DND-41 (cell line): ENCODE data around the gene SRRM4.
"Not testable (repeated sequence)": the region's sequence is repeated elsewhere in the genome, so short reads cannot be mapped to it uniquely, and the experiment has no call there.

Experiments
- ATAC-seq: fragments of 200-7000 bp; cut with Tn5 transposase; 3 replicates; pipeline ENCODE4 v1.9.1; 2021; ENCODE audit warnings: low read depth; ENCODE audit not compliant: insufficient read depth
- DNase-seq: peaks from one replicate; pipeline ENCODE4 v3.0.0-alpha.2; 2020
- H2AFZ ChIP-seq: 2 replicates; pipeline ENCODE4 v1.6.0; 2012; ENCODE audit warnings: low read depth, low read length
- H3K27ac ChIP-seq: 2 replicates; pipeline ENCODE4 v1.5.1; 2012; ENCODE audit warnings: low read length, inconsistent platforms
- H3K27me3 ChIP-seq: fragments of 200-600 bp; sonication (generic); 2 replicates; pipeline ENCODE4 v1.6.0; 2012; ENCODE audit warnings: low read length, mild to moderate bottlenecking, inconsistent platforms; ENCODE audit not compliant: insufficient read depth, poor library complexity
- H3K36me3 ChIP-seq: 2 replicates; pipeline ENCODE4 v1.5.1; 2012; ENCODE audit warnings: low read length, inconsistent platforms; ENCODE audit not compliant: insufficient read depth
- H3K4me1 ChIP-seq: 2 replicates; pipeline ENCODE4 v1.5.1; 2012; ENCODE audit warnings: mild to moderate bottlenecking, low read length; ENCODE audit not compliant: insufficient read depth
- H3K4me2 ChIP-seq: 2 replicates; pipeline ENCODE4 v1.6.0; 2012; ENCODE audit warnings: mild to moderate bottlenecking, moderate library complexity, low read length, inconsistent platforms; ENCODE audit not compliant: insufficient read depth
- H3K4me3 ChIP-seq, 2 experiments: fragments of 200-600 bp in 1 of 2; shearing (Covaris generic) in 1 of 2; 2 replicates each; pipeline ENCODE4 v1.5.1; 2012 to 2016; ENCODE audit warnings: inconsistent platforms in 2 of 2, low read length in 2 of 2, mild to moderate bottlenecking in 2 of 2, low read depth in 1 of 2, moderate library complexity in 1 of 2
- H3K79me2 ChIP-seq: 2 replicates; pipeline ENCODE4 v1.6.0; 2012; ENCODE audit warnings: low read length, inconsistent platforms; ENCODE audit not compliant: insufficient read depth
- H3K9ac ChIP-seq: 2 replicates; pipeline ENCODE4 v1.6.0; 2012; ENCODE audit warnings: low read depth, mild to moderate bottlenecking, inconsistent platforms, low read length, moderate library complexity
- H3K9me3 ChIP-seq: 2 replicates; pipeline ENCODE4 v1.5.1; 2012; ENCODE audit warnings: low read length, moderate library complexity, mild to moderate bottlenecking, inconsistent platforms; ENCODE audit not compliant: insufficient read depth, severe bottlenecking
- H4K20me1 ChIP-seq: 2 replicates; pipeline ENCODE4 v1.6.0; 2012; ENCODE audit warnings: low read length; ENCODE audit not compliant: insufficient read depth
- CTCF ChIP-seq: IDR thresholded peaks from 2 replicates; pipeline ENCODE4 v1.5.1; 2012; ENCODE audit warnings: borderline replicate concordance, low read length, moderate library complexity, mild to moderate bottlenecking; ENCODE audit not compliant: poor library complexity, severe bottlenecking; ENCODE audit errors: extremely low read depth
- EZH2 ChIP-seq: IDR thresholded peaks from 3 replicates; pipeline ENCODE4 v1.6.1; 2012; ENCODE audit warnings: borderline replicate concordance, low read depth, mild to moderate bottlenecking, moderate library complexity, low read length, inconsistent platforms; ENCODE audit not compliant: severe bottlenecking

SRRM4 gene

GRCh38 chr12:119006746-119007145 lies 25.4 kb downstream of the SRRM4 start:
- H3K36me3 ChIP-seq = no peaks in the 10 kb centered on the region
- no peaks in the 10 kb centered on the region for H3K27me3 ChIP-seq
- H3K9me3 ChIP-seq = no peaks in the 10 kb centered on the region
- ATAC-seq (no peak), DNase-seq (no peak)
- H3K79me2 ChIP-seq = no peaks in the 10 kb centered on the region
- no peak overlapping the region for H3K27ac ChIP-seq
- no peak overlapping the region for H2AFZ ChIP-seq
- TF ChIP-seq EZH2 = no peak
- TF ChIP-seq CTCF = no peak
- H3K4me3 ChIP-seq = no peak overlapping the region
- no peaks in the 10 kb centered on the region for H3K4me1 ChIP-seq
- no peak overlapping the region for H3K9ac ChIP-seq
- H4K20me1 ChIP-seq = no peaks in the 10 kb centered on the region
- H3K4me2 ChIP-seq = no peak overlapping the region

GRCh38 chr12:119008273-119008672 lies 26.9 kb downstream of the SRRM4 start:
- not testable (repeated sequence) for H3K4me1 ChIP-seq, H3K36me3 ChIP-seq, DNase-seq, H3K4me2 ChIP-seq, H2AFZ ChIP-seq, H3K79me2 ChIP-seq, H3K9ac ChIP-seq, ATAC-seq, H3K9me3 ChIP-seq, H3K27ac ChIP-seq, H4K20me1 ChIP-seq, H3K27me3 ChIP-seq, H3K4me3 ChIP-seq

GRCh38 chr12:119008691-119009221 lies 27.4 kb downstream of the SRRM4 start:
- no peak overlapping the region for H3K4me2 ChIP-seq
- TF ChIP-seq EZH2 (no peak), CTCF (no peak)
- H3K4me1 ChIP-seq = no peaks in the 10 kb centered on the region
- H3K4me3 ChIP-seq = no peak overlapping the region
- ATAC-seq (no peak), DNase-seq (no peak)
- no peaks in the 10 kb centered on the region for H3K9me3 ChIP-seq
- H3K9ac ChIP-seq = no peak overlapping the region
- H4K20me1 ChIP-seq = no peaks in the 10 kb centered on the region
- H3K27ac ChIP-seq = no peak overlapping the region
- H3K36me3 ChIP-seq = no peaks in the 10 kb centered on the region
- no peaks in the 10 kb centered on the region for H3K27me3 ChIP-seq
- H2AFZ ChIP-seq = no peak overlapping the region
- H3K79me2 ChIP-seq = no peaks in the 10 kb centered on the region

GRCh38 chr12:119011231-119011630 lies 29.9 kb downstream of the SRRM4 start:
- no peak overlapping the region for H3K9ac ChIP-seq
- no peaks in the 10 kb centered on the region for H4K20me1 ChIP-seq
- H3K27ac ChIP-seq = no peak overlapping the region
- no peak for TF ChIP-seq CTCF
- TF ChIP-seq EZH2 = no peak
- no peaks in the 10 kb centered on the region for H3K36me3 ChIP-seq
- no peaks in the 10 kb centered on the region for H3K4me1 ChIP-seq
- H3K9me3 ChIP-seq = no peaks in the 10 kb centered on the region
- no peak overlapping the region for H3K4me3 ChIP-seq
- DNase-seq = no peak
- no peak overlapping the region for H2AFZ ChIP-seq
- ATAC-seq = no peak
- no peaks in the 10 kb centered on the region for H3K27me3 ChIP-seq
- H3K79me2 ChIP-seq = no peaks in the 10 kb centered on the region
- H3K4me2 ChIP-seq = no peak overlapping the region
